Thymus (tissue), 11 donors: ENCODE measurements around the gene SNTA1. TPM values are rescaled to one million over a fixed set of nuclear protein-coding genes. Genes with fewer than 3 reads are reported as not detected.
A peak's percentile ranks its signal among the peaks of the same experiment; 100 is the strongest.

ENCODE experiments used
- DNase-seq, 9 donors: peaks; one replicate each; pipeline ENCODE4 v3.0.0-alpha.2; 2013; ENCODE audit warnings: low spot score in 9 of 9, low read depth in 6 of 9, missing footprints in 1 of 9
- H3K27ac ChIP-seq, 2 donors: one replicate each; pipeline ENCODE4 v1.5.1; 2013; ENCODE audit warnings: control low read depth in 1 of 2, low read depth in 1 of 2, low read length in 1 of 2, mild to moderate bottlenecking in 1 of 2, moderate library complexity in 1 of 2
- H3K27me3 ChIP-seq, 2 donors: one replicate each; pipeline ENCODE4 v1.5.1; 2013; ENCODE audit warnings: low read length in 1 of 2; ENCODE audit not compliant: control insufficient read depth in 2 of 2, insufficient read depth in 1 of 2
- H3K36me3 ChIP-seq, 2 donors: one replicate each; pipeline ENCODE4 v1.5.1; 2013; ENCODE audit warnings: low read length in 1 of 2, mild to moderate bottlenecking in 1 of 2, moderate library complexity in 1 of 2; ENCODE audit not compliant: control insufficient read depth in 2 of 2, insufficient read depth in 2 of 2
- H3K4me1 ChIP-seq, 2 donors: one replicate each; pipeline ENCODE4 v1.5.1; 2013; ENCODE audit warnings: low read length in 2 of 2; ENCODE audit not compliant: control insufficient read depth in 2 of 2, insufficient read depth in 2 of 2
- H3K4me3 ChIP-seq, 2 donors: one replicate each; pipeline ENCODE4 v1.5.1; 2013; ENCODE audit warnings: low read length in 2 of 2, control low read depth in 1 of 2, mild to moderate bottlenecking in 1 of 2
- H3K9me3 ChIP-seq, 2 donors: one replicate each; pipeline ENCODE4 v1.5.1; 2013; ENCODE audit warnings: low read length in 1 of 2, mild to moderate bottlenecking in 1 of 2; ENCODE audit not compliant: control insufficient read depth in 2 of 2, insufficient read depth in 1 of 2
- WGBS: extraction: QIAGEN DNeasy Blood & Tissue Kit; methylation state at CpG from one replicate; pipeline ENCODE4 v1.1.7; 2013; 5-methylcytosine and 5-hydroxymethylcytosine counted together
- polyA plus RNA-seq: library from polyadenylated mRNA; stranded (reverse); fragments of 200-250 nt; gene quantifications from one replicate; pipeline ENCODE4 v1.2.3, GENCODE V29; 2013
- total RNA-seq: library from RNA; stranded (reverse); fragments of 120-200 nt; gene quantifications from one replicate; pipeline ENCODE4 v1.2.4, GENCODE V29; 2013
- donor health status: healthy.

Gene SNTA1
- total and polyA plus RNA-seq, 2 donors: 6.8 to 7.7 TPM

- H3K4me3 ChIP-seq: no peak overlapping the region
- H3K36me3 ChIP-seq: peaks cover 16 to 22% of the 10 kb centered on the region in 2 donors
- H3K27ac ChIP-seq: no peak overlapping the region
- H3K9me3 ChIP-seq: peaks cover 0 to 5% of the 10 kb centered on the region in 2 donors
- peaks cover under 1 to 2% of the 10 kb centered on the region in 2 donors for H3K4me1 ChIP-seq
- no peak for DNase-seq
- 91% methylated on average over 1 of the region's 1 CpG for WGBS
- H3K27me3 ChIP-seq: no peaks in the 10 kb centered on the region
Observed at GRCh38 chr20:33407251-33407650, 36.3 kb downstream of the SNTA1 start.

- H3K27me3 ChIP-seq: no peaks in the 10 kb centered on the region
- no peak overlapping the region for H3K27ac ChIP-seq
- peaks cover 0 to 5% of the 10 kb centered on the region in 2 donors for H3K9me3 ChIP-seq
- no peak overlapping the region for H3K4me3 ChIP-seq
- H3K36me3 ChIP-seq: peaks cover 8% of the 10 kb centered on the region in 2 donors
- 98% methylated on average over 2 of the region's 2 CpGs for WGBS
- peaks cover 15 to 16% of the 10 kb centered on the region in 2 donors for H3K4me1 ChIP-seq
- no peak for DNase-seq
Observed at GRCh38 chr20:33404281-33404680, 39.3 kb downstream of the SNTA1 start.

- Histone ChIP-seq H3K27ac (peak overlapping the region in 1 of 2 donors; percentile 27), H3K9me3 (no peaks in the 10 kb centered on the region), H3K27me3 (no peaks in the 10 kb centered on the region), H3K36me3 (peaks cover under 1 to 4% of the 10 kb centered on the region in 2 donors), H3K4me3 (peak overlapping the region; percentile 73 to 85), H3K4me1 (peaks cover 15 to 16% of the 10 kb centered on the region in 2 donors)
- WGBS: 63% methylated on average over 8 of the region's 8 CpGs
- no peak for DNase-seq
Observed at GRCh38 chr20:33401921-33402369, 41.6 kb downstream of the SNTA1 start.

GRCh38 chr20:33401184-33401920 is 42.2 kb downstream of the SNTA1 start, which contains the start of gene CDK5RAP1:
TSS of gene CDK5RAP1 (minus strand) at chr20:33401519. CDS start at chr20:33397064, 4,455 bp downstream.
- under 1% methylated on average over 43 of the region's 43 CpGs for WGBS

GRCh38 chr20:33400812-33401183 is 42.8 kb downstream of the SNTA1 start:
- H3K4me3 ChIP-seq: peak overlapping the region; percentile 73 to 85
- peak in 4 of 9 donors; percentile 13 to 51 (median 16) for DNase-seq
- no peaks in the 10 kb centered on the region for H3K9me3 ChIP-seq
- H3K4me1 ChIP-seq: peaks cover 15 to 16% of the 10 kb centered on the region in 2 donors
- under 1% methylated on average over 8 of the region's 8 CpGs for WGBS
- H3K27me3 ChIP-seq: no peaks in the 10 kb centered on the region
- peak overlapping the region; percentile 58 to 85 for H3K27ac ChIP-seq
- H3K36me3 ChIP-seq: peaks cover 6 to 13% of the 10 kb centered on the region in 2 donors

More at GRCh38 chr20:33401184-33401920, 42.2 kb downstream of the SNTA1 start, which contains the start of gene CDK5RAP1:
- peak within 1 kb of the TSS; percentile 73 to 85 for H3K4me3 ChIP-seq
- peak within 1 kb of the TSS; percentile 58 to 85 for H3K27ac ChIP-seq
- peak; percentile 80 to 96 (median 85) for DNase-seq
- peaks cover 15 to 16% of the 10 kb centered on the region in 2 donors for H3K4me1 ChIP-seq
- peaks cover 6 to 8% of the 10 kb centered on the region in 2 donors for H3K36me3 ChIP-seq
- no peaks in the 10 kb centered on the region for H3K27me3 ChIP-seq
- H3K9me3 ChIP-seq: no peaks in the 10 kb centered on the region

- no peaks in the 10 kb centered on the region for H3K27me3 ChIP-seq
- no peaks in the 10 kb centered on the region for H3K9me3 ChIP-seq
- H3K27ac ChIP-seq: no peak overlapping the region
- peaks cover 9 to 14% of the 10 kb centered on the region in 2 donors for H3K36me3 ChIP-seq
- peaks cover 15 to 16% of the 10 kb centered on the region in 2 donors for H3K4me1 ChIP-seq
- 88% methylated on average over 6 of the region's 6 CpGs for WGBS
- H3K4me3 ChIP-seq: peak overlapping the region in 1 of 2 donors; percentile 73
- DNase-seq: no peak
Observed at GRCh38 chr20:33399924-33400323, 43.6 kb downstream of the SNTA1 start.

GRCh38 chr20:33394718-33395117 is 48.8 kb downstream of the SNTA1 start:
- H3K9me3 ChIP-seq: no peaks in the 10 kb centered on the region
- 97% methylated on average over 4 of the region's 4 CpGs for WGBS
- peaks cover 31 to 51% of the 10 kb centered on the region in 2 donors for H3K36me3 ChIP-seq

GRCh38 chr20:33393609-33394008 is 50.0 kb downstream of the SNTA1 start:
- Histone ChIP-seq H3K27ac (no peak overlapping the region), H3K9me3 (no peaks in the 10 kb centered on the region), H3K27me3 (no peaks in the 10 kb centered on the region), H3K4me3 (no peak overlapping the region), H3K4me1 (no peaks in the 10 kb centered on the region), H3K36me3 (peaks cover 33 to 51% of the 10 kb centered on the region in 2 donors)
- WGBS: 98% methylated on average over 4 of the region's 4 CpGs
- no peak for DNase-seq

More at GRCh38 chr20:33394718-33395117, 48.8 kb downstream of the SNTA1 start:
- DNase-seq: no peak
- no peak overlapping the region for H3K4me3 ChIP-seq
- no peaks in the 10 kb centered on the region for H3K4me1 ChIP-seq
- no peaks in the 10 kb centered on the region for H3K27me3 ChIP-seq
- H3K27ac ChIP-seq: no peak overlapping the region

GRCh38 chr20:33391722-33392415 is 51.7 kb downstream of the SNTA1 start:
- 94% methylated on average over 9 of the region's 9 CpGs for WGBS
- no peak overlapping the region for H3K27ac ChIP-seq
- peaks cover 0 to 2% of the 10 kb centered on the region in 2 donors for H3K9me3 ChIP-seq
- DNase-seq: no peak
- no peaks in the 10 kb centered on the region for H3K27me3 ChIP-seq
- H3K36me3 ChIP-seq: peaks cover 40 to 52% of the 10 kb centered on the region in 2 donors
- no peak overlapping the region for H3K4me3 ChIP-seq
- no peaks in the 10 kb centered on the region for H3K4me1 ChIP-seq
